ENCODE results near the gene XIRP1. TPM values are rescaled to one million over a fixed set of nuclear protein-coding genes. Genes with fewer than 3 reads are reported as not detected.
A peak's percentile ranks its signal among the peaks of the same experiment; 100 is the strongest.

Gene XIRP1
- total RNA-seq, 2 experiments from 2014 or later, result not detected

DNA sequence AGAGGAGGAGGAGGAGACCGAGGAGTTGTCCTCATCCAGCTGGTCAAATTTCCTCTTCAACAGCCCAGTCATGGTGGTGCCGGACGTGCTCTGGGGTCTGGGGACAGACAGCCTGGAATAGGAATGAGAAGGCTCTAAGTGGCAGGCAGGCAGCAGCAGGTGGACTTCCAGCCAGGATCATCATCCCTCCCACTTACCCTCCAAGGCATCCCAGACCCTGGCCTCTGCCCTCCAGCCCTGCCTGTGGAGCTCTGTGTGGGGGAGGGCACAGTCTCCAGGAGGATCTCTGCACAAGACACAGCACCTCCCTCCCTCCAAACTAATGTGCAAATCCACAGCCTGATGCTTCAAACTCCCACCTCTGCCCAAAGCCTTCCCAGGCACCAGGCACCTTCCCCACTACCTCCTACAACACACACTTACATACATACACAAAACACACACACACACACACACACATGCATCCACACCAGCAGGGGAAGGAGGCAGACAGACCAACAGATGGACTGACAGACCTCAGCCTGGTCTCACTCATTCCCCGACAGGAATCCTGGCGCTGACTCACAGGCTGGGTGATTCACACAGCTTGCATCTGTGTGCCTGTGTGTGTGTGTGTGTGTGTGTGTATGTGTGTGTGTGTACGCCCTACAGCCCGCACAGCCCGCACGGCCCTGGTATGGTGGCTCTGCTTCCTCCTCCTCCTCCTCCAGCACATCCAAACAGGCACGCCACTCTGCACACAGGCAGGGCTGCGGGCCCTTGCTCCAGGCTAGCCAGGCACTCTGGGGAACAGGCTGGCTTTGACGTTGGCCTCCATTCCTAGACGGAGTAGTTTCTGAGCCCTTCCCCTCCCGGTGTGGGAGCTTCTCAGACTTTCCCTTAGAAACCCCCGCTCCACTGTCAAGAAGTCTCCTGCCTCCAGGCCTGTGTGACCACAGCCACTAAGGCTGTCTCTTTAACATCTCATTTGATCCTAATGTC lies 45.5 kb downstream of the XIRP1 start:
- BruUV-seq (replicated peaks), result no TSS peak
- intact Hi-C loops (cut with micrococcal nuclease; ENCODE audit: unreplicated experiment), result loop anchor here (5.0 kb wide), 1 partner anchor 60 kb away; no protein-coding TSS in a partner anchor

DNA sequence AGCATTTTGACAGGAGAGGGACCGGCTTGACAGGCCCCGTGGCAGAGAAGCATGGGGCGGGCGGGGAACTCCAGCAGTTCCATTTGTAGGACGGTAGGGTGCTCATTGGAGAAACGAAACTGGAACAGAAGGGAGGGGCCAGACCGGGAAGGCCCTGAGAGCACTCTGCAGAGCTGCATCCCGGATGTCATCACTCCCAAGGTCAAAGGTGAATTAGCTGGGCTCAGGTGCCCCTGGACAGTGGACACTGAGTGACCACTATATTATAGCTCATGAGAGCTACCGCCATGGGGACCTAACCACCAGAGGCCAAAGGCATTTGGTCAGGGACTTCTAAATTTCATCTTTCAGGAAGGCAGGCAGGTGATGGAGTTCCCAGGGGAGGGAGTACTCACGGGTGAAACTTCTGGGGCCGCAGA lies 46.3 kb downstream of the XIRP1 start:
- ChIA-PET CTCF (ENCODE audit: unreplicated experiment) (interaction anchor here (1.3 kb wide), 1 partner anchor 27 kb away, joined by 3 read pairs; no protein-coding TSS in a partner anchor), POLR2A (interaction anchor here (0.9 to 1.8 kb wide), 5 partner anchors 10 to 37 kb away, joined by 3 to 6 read pairs (median 4); no protein-coding TSS in a partner anchor)
- Histone ChIP-seq H4K20me1 (ENCODE audit: insufficient read depth, low read length) (no peaks in the 10 kb centered on the region), H3K4me3 (ENCODE audit: low read depth, low read length, poor library complexity, severe bottlenecking) (peak overlapping the region; percentile 79), H3K4me2 (ENCODE audit: low read length) (peak overlapping the region; percentile 92), H3K9me3 (ENCODE audit: low read length) (no peaks in the 10 kb centered on the region), H3K4me1 (ENCODE audit: insufficient read depth, low read length, poor library complexity, severe bottlenecking) (peaks cover 71% of the 10 kb centered on the region), H3K27ac (ENCODE audit: low read depth, low read length, poor library complexity, severe bottlenecking) (peak overlapping the region; percentile 90), H3K79me2 (ENCODE audit: insufficient read depth, low read depth, low read length) (peaks cover 56% of the 10 kb centered on the region), H3K9me2 (ENCODE audit: insufficient read depth, low read length) (no peaks in the 10 kb centered on the region), H3K36me3 (ENCODE audit: insufficient read depth, low read length) (peaks cover 55% of the 10 kb centered on the region), H2AFZ (ENCODE audit: low read length) (no peak overlapping the region)
- no TSS peak for BruUV-seq (replicated peaks)
- intact Hi-C loops (cut with micrococcal nuclease; ENCODE audit: unreplicated experiment), result loop anchor here (5.0 kb wide), 1 partner anchor 59 kb away; no protein-coding TSS in a partner anchor
- no peak for TF ChIP-seq EZH2phosphoT487 (IDR thresholded peaks at IDR 0.05; ENCODE audit: borderline replicate concordance, low read depth, low read length)
- TF ChIP-seq, protein P1, sequence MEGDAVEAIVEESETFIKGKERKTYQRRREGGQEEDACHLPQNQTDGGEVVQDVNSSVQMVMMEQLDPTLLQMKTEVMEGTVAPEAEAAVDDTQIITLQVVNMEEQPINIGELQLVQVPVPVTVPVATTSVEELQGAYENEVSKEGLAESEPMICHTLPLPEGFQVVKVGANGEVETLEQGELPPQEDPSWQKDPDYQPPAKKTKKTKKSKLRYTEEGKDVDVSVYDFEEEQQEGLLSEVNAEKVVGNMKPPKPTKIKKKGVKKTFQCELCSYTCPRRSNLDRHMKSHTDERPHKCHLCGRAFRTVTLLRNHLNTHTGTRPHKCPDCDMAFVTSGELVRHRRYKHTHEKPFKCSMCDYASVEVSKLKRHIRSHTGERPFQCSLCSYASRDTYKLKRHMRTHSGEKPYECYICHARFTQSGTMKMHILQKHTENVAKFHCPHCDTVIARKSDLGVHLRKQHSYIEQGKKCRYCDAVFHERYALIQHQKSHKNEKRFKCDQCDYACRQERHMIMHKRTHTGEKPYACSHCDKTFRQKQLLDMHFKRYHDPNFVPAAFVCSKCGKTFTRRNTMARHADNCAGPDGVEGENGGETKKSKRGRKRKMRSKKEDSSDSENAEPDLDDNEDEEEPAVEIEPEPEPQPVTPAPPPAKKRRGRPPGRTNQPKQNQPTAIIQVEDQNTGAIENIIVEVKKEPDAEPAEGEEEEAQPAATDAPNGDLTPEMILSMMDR (conservative IDR thresholded peaks at IDR 0.05; ENCODE audit: low read length), result no peak
- DNase-seq (ENCODE audit: low spot score), result no peak

More for the DNA sequence above, 45.5 kb downstream of the XIRP1 start:
- Histone ChIP-seq H3K4me2 (ENCODE audit: low read length) (peak overlapping the region; percentile 92), H3K9me3 (ENCODE audit: low read length) (no peaks in the 10 kb centered on the region), H3K4me1 (ENCODE audit: insufficient read depth, low read length, poor library complexity, severe bottlenecking) (peaks cover 72% of the 10 kb centered on the region), H2AFZ (ENCODE audit: low read length) (no peak overlapping the region), H4K20me1 (ENCODE audit: insufficient read depth, low read length) (0 out of 2 replicates have a peak, but pooled peaks cover 6% of the 10 kb centered on the region), H3K79me2 (ENCODE audit: insufficient read depth, low read depth, low read length) (peaks cover 64% of the 10 kb centered on the region), H3K9me2 (ENCODE audit: insufficient read depth, low read length) (no peaks in the 10 kb centered on the region), H3K4me3 (ENCODE audit: low read depth, low read length, poor library complexity, severe bottlenecking) (peak overlapping the region; percentile 79), H3K36me3 (ENCODE audit: insufficient read depth, low read length) (peaks cover 47% of the 10 kb centered on the region), H3K27ac (ENCODE audit: low read depth, low read length, poor library complexity, severe bottlenecking) (peak overlapping the region; percentile 90)
- peak; percentile 59 for DNase-seq (ENCODE audit: low spot score)
- CTCF ChIA-PET (ENCODE audit: unreplicated experiment), result interaction anchor here (0.5 to 1.3 kb wide), 4 partner anchors 26 to 142 kb away, joined by 3 to 4 read pairs (median 3); no protein-coding TSS in a partner anchor
- TF ChIP-seq, protein P1 (conservative IDR thresholded peaks at IDR 0.05; ENCODE audit: low read length), result no peak
- TF ChIP-seq EZH2phosphoT487 (IDR thresholded peaks at IDR 0.05; ENCODE audit: borderline replicate concordance, low read depth, low read length), result no peak
- POLR2A ChIA-PET, result interaction anchor here (0.6 to 1.6 kb wide), 11 partner anchors 9 to 69 kb away, joined by 3 to 4 read pairs (median 3); no protein-coding TSS in a partner anchor
